Hepatocyte (in vitro differentiated cells): ENCODE measurements around the gene SPPL2C.

Experiments used
- CTCF ChIP-seq: fragments of 200-600 bp; sonication (generic); IDR thresholded peaks from 2 replicates; pipeline ENCODE4 v1.5.1; 2016; ENCODE audit warnings: antibody characterized with exemption, mild to moderate bottlenecking; ENCODE audit not compliant: poor library complexity
- EZH2 ChIP-seq: fragments of 200-600 bp; sonication (generic); IDR thresholded peaks from 2 replicates; pipeline ENCODE4 v1.6.1; 2016; ENCODE audit warnings: antibody characterized with exemption, mild to moderate bottlenecking, borderline replicate concordance
- EZH2phosphoT487 ChIP-seq: fragments of 200-600 bp; sonication (generic); IDR thresholded peaks from one replicate; pipeline ENCODE4 v1.6.1; 2018; ENCODE audit warnings: antibody characterized with exemption, mild to moderate bottlenecking, low read depth, moderate library complexity; ENCODE audit not compliant: unreplicated experiment, severe bottlenecking

GRCh38 chr17:45863857-45864654 lies 19.4 kb downstream of the SPPL2C start:
- TF ChIP-seq CTCF (no peak), EZH2 (no peak), EZH2phosphoT487 (no peak)
